Glomerular visceral epithelial cell (primary cell): ENCODE data around the gene KIAA0232.
"Not testable (repeated sequence)": the region's sequence is repeated elsewhere in the genome, so short reads cannot be mapped to it uniquely, and the experiment has no call there.

ENCODE experiments used
- DNase-seq: peaks from one replicate; pipeline ENCODE4 v3.0.0-alpha.2; 2016; ENCODE audit errors: extremely low spot score

Gene KIAA0232

DNA sequence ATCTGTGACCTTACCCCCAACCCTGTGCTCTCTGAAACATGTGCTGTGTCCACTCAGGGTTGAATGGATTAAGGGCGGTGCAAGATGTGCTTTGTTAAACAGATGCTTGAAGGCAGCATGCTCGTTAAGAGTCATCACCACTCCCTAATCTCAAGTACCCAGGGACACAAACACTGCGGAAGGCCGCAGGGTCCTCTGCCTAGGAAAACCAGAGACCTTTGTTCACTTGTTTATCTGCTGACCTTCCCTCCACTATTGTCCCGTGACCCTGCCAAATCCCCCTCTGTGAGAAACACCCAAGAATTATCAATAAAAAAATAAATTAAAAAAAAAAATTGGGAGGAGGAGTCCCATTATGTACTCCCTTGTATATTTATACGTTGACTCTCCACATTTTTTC is 26.2 kb upstream of the KIAA0232 start:
- DNase-seq: not testable (repeated sequence)

DNA sequence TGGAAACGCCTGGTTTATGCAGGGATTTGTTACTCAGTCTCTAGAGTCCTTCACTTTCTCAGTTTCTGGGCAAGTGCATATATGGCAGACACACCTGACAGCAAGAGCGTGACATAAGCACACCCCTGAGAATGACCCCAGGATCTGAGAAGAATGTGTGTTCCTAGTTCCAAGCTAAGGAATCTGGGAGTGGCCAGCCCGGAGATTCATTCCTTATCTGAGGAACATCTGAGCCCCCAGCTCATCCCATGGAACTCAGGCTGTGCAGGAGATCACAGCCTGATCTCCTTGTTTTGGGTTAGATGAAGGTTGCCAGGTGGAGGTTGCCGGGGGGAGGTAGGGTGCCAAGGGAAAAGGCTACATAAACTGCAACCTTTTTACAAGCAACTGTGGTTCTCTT is 23.8 kb upstream of the KIAA0232 start:
- DNase-seq: no peak

DNA sequence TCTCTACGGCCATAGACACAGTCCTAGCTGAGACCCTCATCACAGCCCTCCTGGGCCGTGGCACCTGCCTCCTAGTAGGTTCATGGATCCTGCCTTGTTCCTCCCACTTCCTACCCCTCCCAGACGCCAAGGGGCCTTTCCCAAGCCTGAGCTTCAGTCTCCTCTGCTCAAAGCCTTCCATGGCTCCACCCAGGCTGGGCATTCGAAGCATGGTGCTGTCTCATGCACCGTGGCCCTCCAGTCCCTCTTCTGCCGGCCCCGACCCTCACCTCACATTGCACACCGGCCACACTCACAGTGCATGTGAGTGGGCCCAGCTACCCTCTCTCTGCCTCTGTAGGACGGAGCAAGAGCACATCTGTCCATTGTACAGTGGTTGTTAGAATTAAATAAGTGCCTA is 21.7 kb upstream of the KIAA0232 start:
- no peak for DNase-seq

DNA sequence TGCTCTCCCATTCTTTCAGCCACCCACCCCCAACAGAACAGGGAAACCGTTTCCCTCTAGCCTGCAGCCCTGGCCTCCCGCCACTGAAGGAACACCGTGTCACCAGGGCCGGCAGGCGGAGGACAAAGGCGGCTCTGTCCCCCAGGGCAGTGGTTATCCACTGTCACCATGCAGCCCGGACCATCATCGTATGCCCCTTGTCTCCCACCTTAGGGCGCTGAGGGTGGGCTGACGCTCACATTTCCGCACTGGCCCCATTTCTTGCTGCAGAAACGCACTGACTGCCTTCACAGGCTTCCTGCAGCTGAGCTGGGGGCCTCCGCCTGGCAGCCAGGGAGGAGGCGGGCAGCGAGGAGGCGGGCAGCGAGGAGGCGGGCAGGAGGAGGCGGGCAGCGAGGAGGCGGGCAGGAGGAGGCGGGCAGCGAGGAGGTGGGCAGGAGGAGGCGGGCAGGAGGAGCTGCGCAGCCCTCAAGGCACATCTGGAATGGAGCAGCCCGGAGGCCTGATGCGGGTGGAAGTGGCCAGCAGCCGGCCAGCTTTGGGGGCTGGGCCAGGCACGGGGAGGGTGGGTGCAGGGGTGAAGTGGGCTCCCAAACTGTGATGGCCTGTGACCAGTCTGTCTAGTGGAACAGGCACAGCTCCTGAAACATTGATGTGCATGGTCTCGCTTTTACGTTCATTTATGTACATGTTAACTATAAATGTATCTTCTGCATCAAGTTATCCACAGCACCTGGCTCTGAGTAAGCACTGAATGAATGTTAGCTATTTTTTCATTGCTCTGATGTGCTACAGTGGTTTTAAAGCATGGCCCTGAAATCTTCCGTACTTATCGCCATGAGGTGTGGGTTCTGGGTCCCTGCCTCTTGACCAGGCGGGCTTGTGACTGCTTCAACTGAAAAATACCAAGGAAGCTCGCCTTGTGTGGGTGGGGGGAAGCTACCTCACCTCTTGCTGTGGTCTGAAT is 20.6 kb upstream of the KIAA0232 start:
- no peak for DNase-seq

DNA sequence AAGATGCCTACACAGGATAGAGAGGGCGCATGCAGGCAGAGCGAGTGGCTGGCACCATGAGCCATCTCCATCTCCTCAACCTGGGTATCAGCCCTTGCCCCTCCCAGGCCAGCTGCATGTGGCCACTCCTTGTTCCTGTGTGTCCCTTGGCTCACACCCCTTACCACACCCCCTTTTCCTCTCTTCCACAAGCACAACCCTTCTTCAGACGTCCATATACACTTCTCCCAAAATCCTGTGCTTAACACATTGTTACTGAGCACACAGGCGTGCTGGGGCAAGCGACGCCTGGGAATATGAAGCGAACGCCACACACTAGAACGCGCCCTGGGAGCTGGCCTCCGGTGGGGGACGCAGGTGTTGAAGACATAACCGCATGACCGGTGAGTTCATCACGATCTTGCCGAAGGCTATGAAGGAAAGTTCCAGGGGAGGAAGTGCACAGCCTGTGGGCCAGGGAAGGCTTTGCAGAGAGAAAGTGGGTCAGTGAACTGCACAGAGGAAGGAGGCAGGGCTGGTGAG is 19.1 kb upstream of the KIAA0232 start:
- DNase-seq: no peak

DNA sequence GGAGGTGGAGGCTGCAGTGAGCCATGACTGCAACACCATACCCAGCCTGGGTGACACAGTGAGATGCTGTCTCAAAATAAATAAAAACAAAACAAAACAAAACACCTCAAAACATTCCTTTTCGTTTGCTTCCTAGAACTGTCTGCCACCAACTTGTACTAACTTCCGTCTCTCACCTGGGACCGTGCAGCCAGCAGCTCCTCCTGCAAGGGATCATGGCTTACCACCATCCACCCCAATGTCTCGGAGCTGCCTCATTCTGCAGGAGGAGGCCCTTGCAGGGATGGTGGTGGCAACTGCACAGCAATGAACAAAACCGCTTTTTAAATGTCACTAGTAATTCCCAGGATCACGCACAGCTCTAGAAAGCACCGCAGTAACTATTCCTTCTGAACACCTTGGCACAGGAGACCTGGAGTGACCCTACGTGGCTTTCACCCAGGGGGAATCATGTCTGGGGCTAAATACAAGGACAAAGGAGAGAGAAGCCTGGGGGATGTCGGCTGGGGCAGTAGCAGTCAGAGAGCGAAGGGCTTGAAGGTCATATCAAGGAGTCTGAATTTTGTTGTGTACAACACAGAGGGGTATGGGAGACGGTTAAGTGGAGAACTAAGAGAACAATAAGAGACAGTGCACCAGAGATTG is 17.4 kb upstream of the KIAA0232 start:
- DNase-seq: no peak

DNA sequence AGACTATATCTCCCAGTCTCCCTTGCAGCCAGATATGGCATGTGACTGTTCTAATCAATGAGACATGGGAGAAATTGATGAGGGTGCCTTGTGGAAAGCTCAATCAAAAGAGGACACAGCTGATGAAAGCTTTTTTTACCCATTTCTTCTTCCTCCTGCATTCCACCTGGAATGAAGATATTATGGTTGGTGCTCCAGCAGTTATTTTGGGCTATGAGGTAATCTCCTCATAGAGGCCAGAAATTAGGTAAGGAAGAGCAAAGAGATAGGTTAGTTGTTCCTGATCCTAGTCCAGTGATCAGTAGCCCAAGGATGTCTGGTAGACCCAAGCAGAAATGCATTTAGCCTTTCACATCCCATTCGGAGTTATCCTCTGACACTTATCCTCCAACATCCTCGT is 16.8 kb upstream of the KIAA0232 start:
- DNase-seq: no peak

DNA sequence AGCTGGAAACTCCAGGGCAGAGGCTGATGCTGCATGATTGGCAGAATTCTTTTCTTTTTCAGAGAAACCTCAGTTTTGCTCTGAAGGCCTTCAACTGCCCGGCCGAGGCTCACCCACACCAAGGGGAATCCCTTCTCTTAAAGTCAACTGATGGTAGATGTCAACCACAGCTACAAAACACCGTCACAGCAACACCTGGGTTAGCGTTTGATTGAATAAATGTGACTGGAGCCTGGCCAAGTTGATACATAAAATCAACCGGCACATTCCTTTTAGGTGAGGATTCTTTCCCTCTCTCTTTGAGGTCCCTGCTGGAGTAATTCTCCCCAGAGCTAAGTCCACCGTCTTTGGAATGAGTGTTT is 15.2 kb upstream of the KIAA0232 start:
- DNase-seq: no peak

DNA sequence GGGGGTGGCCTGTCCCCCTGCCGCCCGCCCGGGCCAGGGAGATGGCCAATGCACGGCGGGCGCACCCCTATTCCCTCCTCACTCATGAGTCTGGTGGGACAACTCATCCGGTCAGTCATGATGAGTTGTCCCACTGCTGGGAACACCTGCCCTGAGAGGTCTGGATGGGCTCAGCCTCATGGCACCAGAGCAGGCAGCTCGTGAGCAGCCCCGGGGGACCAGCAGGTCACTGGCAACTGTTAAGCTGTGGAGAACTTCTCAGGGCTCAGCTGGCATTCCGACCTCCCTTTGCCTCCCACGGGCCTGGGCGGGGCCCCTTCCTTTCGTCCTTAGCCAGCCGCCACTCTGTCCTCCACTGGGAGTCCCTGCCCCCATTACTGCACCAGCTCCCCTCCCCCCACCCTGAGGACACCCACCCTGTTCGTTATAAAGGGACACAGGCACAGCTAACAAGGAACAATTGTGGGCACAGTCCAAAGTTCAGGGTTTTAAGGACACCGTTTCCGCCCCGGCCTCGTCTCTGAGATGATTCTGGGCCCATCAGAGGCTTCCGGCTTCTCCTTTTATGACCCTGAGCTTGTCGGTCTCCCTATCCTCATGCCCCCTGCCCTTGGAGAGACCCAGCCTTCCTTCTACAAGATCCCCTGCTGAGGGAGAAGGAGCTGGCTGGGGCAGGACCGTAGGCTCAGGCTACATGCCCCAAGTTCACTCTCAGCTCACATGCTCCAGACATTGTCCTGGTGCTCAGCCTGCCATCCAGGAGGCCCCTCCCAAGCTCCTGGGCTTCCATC is 14.6 kb upstream of the KIAA0232 start:
- no peak for DNase-seq

DNA sequence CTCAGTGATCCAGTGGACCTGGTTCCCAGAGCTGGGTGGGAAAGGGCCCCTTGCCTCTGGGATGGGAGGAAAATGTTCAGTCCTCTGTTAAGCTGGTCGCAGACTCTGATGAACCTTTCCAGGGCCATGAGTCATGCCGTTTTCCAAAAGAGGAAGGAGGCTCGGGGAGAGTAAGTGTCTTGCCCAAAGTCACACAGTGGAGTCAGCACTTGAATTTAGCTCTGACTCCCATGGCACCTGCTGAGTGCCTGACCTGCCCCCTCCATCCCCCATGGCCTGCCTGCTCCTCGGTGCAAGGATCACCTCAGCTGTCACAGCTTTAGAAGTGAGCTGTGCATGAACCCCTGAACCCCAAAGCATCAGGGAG is 14.0 kb upstream of the KIAA0232 start:
- DNase-seq: no peak

DNA sequence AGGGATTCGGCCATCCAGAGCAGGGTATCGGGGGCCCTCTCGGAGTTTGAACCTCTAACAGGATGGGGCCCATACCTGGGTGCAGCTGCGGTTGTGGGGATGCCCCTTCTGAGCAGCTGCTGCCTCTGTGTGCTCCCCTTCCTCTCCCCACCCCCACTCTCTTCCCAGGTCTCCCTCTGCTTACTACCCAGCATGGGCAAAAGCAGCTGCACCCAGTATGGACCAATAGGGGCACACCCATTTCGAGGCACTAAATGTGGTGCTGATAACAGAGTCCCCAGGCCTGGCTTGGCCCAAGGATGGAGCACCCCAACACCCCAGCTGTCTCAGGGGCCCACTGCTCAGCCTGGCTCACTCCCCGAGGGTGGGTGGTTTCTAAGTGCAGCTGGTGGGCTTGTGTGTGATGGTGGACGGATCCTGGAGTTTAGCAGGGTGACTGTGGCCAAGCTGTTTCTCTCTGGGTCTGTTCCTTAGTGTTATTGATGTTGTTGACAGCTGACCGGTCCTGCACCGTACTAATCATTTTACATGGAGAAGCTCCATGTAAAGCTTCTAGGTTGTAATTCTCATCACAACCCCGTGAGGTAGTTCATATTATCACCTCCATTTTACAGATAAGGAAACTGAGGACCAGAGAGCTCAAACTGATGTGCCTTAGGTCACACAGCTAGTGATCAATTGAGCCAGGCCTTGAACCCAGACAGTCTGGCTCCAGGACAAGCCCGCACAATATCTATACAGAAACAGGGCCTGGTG is 13.1 kb upstream of the KIAA0232 start:
- no peak for DNase-seq

DNA sequence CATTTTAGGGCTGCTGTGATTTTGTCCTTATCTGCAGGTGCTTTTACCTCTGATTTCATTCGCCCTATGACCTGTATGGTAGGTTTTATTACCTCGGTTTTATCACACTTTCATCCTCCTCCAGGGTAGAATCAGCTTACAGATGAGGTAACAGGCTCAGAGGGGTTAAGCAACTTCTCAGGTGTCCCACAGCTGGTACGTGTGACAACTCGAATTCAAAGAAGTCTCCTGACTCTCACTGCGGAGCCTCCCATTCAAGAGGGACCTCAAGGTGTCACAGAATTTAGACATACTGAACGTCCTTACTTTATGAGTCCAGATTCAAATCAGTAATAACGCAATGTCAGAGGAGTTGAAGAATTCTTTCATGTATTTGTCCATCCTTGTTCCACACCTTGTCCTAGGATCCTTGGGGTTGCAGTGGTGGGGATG is 12.5 kb upstream of the KIAA0232 start:
- DNase-seq: no peak

DNA sequence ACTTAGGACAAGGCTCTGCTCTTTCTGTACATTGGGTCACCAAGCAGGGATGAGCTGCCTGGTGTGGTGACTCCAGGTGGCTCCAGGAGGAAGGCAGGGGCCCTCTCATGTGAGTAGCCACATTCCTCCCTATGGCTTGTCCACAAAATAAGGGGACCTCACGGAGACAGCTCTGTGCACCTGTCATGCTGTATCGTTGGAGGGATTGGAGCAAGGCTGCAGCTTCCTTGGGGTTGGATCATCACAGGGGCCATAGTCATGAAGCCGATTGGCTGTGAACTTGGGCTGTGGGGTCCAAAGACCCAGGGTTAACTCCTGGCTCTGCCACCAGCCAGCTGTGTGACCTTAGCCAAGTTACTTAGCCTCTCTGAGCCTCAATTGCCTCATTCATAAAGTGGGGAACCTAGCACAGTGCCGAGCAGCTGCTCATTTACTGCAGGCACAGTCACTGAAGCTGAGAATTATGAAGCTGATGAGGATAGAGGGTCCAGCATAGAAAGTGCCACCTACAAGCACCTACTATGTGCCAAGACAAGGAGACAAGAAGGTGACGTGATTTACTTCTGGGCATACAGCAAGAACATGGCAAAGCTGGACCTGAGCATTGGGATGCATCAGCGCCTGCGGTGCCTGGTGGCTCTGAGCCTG is 11.8 kb upstream of the KIAA0232 start:
- no peak for DNase-seq

DNA sequence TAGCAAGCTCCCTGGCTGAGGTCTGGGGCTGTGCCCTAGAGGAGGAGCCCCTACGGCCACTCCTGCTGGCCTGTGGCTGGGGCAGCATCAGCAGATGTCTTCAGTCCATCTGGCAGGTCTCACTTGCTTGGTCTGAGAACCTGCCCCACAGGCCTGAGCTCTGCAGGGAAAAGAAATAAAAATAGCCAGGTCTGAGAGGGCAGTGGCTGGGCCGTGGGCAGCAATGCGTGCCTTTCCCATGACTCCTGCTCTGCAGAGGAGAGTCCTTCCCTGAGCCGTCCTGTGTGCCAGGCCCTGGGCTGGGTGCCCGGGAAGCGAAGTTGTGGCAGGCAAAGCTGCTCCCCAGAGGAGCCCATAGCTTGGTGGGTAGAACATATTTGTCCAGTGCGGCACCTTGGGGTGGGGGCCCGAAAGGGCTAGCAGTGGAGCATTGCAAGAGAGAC is 11.3 kb upstream of the KIAA0232 start:
- peak; percentile 56 for DNase-seq

DNA sequence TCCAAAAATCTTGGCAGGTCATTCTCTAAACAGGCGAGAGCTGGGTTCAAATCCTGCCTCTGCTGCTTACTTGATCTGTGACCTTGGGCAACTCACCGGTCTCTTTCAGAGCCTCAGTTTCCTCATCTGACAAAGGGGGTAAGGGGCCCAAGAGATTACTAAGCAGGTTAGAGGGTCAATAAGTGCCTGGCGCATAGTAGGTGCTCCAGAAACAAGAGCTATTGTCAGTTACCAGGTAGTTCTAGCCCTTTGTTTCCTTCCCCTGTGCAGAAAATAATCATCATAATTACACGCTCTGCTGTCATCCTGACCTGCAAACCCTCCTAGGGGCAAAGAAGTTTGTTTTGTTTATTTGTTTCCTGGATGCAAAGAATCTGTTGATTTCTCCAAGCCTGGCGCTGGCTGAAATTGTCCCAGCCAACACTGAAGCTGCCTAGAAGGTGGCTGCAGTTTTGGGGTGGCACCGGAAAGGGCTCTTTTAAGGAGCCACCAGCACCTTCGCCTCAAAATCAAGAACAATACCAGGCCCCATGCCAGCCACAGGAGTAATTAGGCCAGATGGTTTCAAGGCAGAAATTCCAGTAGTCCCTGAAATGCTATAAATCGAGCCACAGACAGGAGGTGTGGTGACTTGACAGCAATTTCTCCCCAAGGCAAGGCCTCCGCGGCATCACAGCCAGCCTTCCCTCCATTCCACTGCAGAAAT is 10.2 kb upstream of the KIAA0232 start:
- no peak for DNase-seq

DNA sequence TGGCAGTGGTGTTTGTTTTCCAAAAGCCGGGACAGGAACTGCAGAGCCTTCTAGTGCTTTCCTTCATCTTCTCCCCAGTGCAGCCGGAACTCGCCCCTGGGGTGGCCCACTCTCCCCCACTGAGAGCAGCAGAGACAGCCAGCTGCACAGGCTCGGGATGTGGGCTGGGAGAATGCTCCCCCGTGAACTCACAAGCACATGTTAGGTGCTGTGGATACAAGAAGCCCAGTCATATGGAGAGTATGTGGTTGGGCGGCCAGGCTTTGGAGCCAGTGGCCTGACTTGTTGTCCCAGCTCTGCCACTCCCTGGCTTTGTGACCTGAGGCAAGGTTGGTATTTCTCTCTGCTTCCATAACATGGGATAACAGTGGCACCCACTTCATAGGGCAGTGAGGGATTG is 9.4 kb upstream of the KIAA0232 start:
- DNase-seq: no peak

DNA sequence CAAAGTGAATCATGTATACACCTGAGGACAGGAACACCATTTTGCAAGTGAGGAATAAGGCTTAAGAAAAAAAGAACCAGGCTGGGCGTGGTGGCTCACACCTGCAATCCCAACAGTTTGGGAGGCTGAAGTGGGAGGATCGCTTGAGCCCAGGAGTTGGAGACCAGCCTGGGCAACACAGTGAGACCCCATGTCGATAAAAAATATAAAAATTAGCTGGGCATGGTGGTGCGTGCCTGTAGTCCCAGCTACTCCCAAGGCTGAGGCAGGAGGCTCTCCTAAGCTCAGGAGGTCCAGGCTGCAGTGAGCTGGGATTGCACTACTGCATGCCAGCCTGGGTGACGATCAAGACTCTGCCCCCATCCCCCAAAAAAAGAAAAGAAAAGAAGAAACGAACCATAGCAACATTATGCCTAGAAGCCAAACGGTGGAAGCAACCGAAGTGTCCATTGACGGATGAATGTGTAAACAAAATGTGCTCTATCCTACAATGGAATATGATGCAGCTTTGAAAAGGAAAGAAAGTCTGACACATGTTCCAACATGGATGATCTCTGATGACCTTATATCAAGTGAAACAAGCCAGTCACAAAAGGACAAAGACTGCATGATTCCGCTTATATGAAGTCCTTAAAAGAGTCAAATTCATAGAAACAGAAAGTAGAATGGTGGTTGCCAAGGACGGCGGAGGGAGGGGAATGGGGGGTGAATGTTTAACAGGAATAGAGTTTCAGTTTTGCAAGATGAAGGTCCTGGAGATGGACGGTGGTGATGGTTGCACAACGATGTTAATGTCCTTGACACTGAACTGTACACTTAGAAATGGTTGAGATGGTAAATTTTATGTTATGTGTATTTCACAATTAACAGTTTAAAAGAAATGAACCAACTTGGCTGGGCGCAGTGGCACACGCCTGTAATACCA is 8.6 kb upstream of the KIAA0232 start:
- peak; percentile 15 for DNase-seq

DNA sequence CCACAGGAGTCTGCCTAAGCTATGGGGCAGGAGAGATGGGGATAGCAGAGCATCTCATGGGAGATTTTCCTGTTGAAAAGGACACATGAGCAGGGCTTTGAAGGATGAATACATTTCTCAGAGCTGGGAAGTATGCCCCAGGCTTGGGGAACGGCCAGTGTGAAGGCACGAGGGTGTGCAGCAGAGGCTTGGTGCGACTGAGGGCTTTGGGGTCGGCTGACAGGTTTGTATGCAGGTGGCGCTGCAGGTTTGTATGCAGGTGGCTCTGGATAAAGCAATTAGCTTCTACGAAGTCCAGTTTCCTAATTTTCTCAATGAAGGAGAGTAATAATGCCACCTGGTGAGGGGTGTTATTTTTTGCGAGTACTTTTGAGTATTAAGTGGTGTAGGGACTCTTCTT is 6.8 kb upstream of the KIAA0232 start:
- no peak for DNase-seq

DNA sequence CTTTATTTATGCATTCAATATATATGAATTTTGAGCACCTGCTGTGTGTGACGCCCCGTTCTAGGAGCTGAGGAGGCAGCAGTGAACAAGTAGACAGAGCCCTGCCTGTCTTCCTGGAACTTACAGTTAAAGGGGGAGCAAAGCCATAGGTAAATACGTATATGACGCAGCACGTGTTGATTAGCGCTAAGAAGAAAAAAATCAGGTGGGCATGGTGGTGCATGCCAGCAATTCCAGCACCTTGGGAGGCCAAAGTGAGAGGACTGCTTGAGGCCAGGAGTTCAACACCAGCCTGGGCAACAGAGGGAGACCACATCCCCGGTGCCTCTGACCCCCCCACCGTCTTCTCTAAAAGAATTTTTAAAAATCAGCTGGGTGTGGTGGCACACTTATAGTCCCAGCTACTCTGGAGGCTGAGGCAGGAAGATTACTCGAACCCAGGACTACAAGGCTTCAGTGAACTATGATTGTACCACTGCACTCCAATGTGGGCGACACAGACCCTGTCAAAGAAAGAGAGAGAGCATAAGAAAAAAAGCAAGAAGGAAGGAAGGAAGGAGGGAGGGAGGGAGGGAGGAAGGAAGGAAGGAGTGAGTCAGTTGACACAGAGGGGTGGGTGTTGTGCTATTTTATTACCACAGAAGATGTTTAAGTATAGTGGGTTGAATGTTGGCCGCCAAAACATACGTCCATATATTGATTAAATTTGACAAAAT is 5.4 kb upstream of the KIAA0232 start:
- DNase-seq: no peak
